Activated T-cell treated with anti-CD3 and anti-CD28 coated beads, Interleukin-2, amount 50 U/mL, for 4 hours (primary cell): ENCODE measurements around the gene MID1. TPM values are rescaled to one million over a fixed set of nuclear protein-coding genes. Genes with fewer than 3 reads are reported as not detected.

Experiments used
- ATAC-seq, 2 donors: fragments of 200-7000 bp; cut with Tn5 transposase; one replicate each; pipeline ENCODE4 v1.10.0; 2021
- DNase-seq: peaks from one replicate; pipeline ENCODE4 v3.0.0-alpha.2; 2020
- H3K27me3 Mint-ChIP-seq: one replicate; pipeline ENCODE4 v1.8.0; 2021; ENCODE audit warnings: low read depth, mixed read lengths
- H3K36me3 Mint-ChIP-seq: one replicate; pipeline ENCODE4 v1.8.0; 2022; ENCODE audit warnings: mixed read lengths; ENCODE audit not compliant: insufficient read depth
- H3K4me1 Mint-ChIP-seq: one replicate; pipeline ENCODE4 v1.8.0; 2021; ENCODE audit warnings: low read depth, mixed read lengths
- H3K4me3 Mint-ChIP-seq: one replicate; pipeline ENCODE4 v1.8.0; 2021; ENCODE audit warnings: mild to moderate bottlenecking, moderate library complexity, mixed read lengths
- H3K9me3 Mint-ChIP-seq: one replicate; pipeline ENCODE4 v1.8.0; 2021; ENCODE audit warnings: mixed read lengths
- total RNA-seq, 3 donors: library from RNA; stranded (reverse); gene quantifications; one replicate each; pipeline ENCODE4 v1.2.1, GENCODE V29; 2021

MID1 gene
- total RNA-seq, 3 donors from 2014 or later, result 0.16 to 0.25 (median 0.24) TPM

- no peak for ATAC-seq
- Mint-ChIP-seq H3K4me1 (no peaks in the 10 kb centered on the region), H3K27me3 (no peaks in the 10 kb centered on the region), H3K36me3 (no peaks in the 10 kb centered on the region), H3K9me3 (no peaks in the 10 kb centered on the region), H3K4me3 (no peak overlapping the region)
- DNase-seq, result no peak
Observed at GRCh38 chrX:10518073-10518472, 102.3 kb downstream of the MID1 start.

GRCh38 chrX:10516781-10517322 lies 103.5 kb downstream of the MID1 start:
- H3K4me1 Mint-ChIP-seq, result no peaks in the 10 kb centered on the region
- no peaks in the 10 kb centered on the region for H3K9me3 Mint-ChIP-seq
- no peak overlapping the region for H3K4me3 Mint-ChIP-seq
- ATAC-seq, result no peak
- no peaks in the 10 kb centered on the region for H3K27me3 Mint-ChIP-seq
- no peak for DNase-seq
- no peaks in the 10 kb centered on the region for H3K36me3 Mint-ChIP-seq

GRCh38 chrX:10514891-10515290 lies 105.5 kb downstream of the MID1 start:
- no peaks in the 10 kb centered on the region for H3K36me3 Mint-ChIP-seq
- DNase-seq, result no peak
- no peaks in the 10 kb centered on the region for H3K4me1 Mint-ChIP-seq
- H3K9me3 Mint-ChIP-seq, result no peaks in the 10 kb centered on the region
- no peak overlapping the region for H3K4me3 Mint-ChIP-seq
- ATAC-seq, result no peak
- H3K27me3 Mint-ChIP-seq, result no peaks in the 10 kb centered on the region

- Mint-ChIP-seq H3K27me3 (no peaks in the 10 kb centered on the region), H3K36me3 (no peaks in the 10 kb centered on the region), H3K9me3 (no peaks in the 10 kb centered on the region), H3K4me3 (no peak overlapping the region), H3K4me1 (no peaks in the 10 kb centered on the region)
- DNase-seq (no peak), ATAC-seq (no peak)
Observed at GRCh38 chrX:10513974-10514373, 106.4 kb downstream of the MID1 start.

GRCh38 chrX:10512741-10513140 lies 107.6 kb downstream of the MID1 start:
- Mint-ChIP-seq H3K36me3 (no peaks in the 10 kb centered on the region), H3K4me1 (no peaks in the 10 kb centered on the region)
- no peak for ATAC-seq

GRCh38 chrX:10512258-10512657 lies 108.1 kb downstream of the MID1 start:
- no peaks in the 10 kb centered on the region for H3K27me3 Mint-ChIP-seq
- DNase-seq, result no peak
- H3K9me3 Mint-ChIP-seq, result no peaks in the 10 kb centered on the region
- no peaks in the 10 kb centered on the region for H3K4me1 Mint-ChIP-seq
- no peak for ATAC-seq
- no peak overlapping the region for H3K4me3 Mint-ChIP-seq
- no peaks in the 10 kb centered on the region for H3K36me3 Mint-ChIP-seq

More at GRCh38 chrX:10512741-10513140, 107.6 kb downstream of the MID1 start:
- no peak overlapping the region for H3K4me3 Mint-ChIP-seq
- DNase-seq, result no peak
- no peaks in the 10 kb centered on the region for H3K27me3 Mint-ChIP-seq
- no peaks in the 10 kb centered on the region for H3K9me3 Mint-ChIP-seq

GRCh38 chrX:10509397-10509796 lies 111.0 kb downstream of the MID1 start:
- ATAC-seq (no peak), DNase-seq (no peak)
- H3K9me3 Mint-ChIP-seq, result no peaks in the 10 kb centered on the region
- H3K4me1 Mint-ChIP-seq, result no peaks in the 10 kb centered on the region
- no peaks in the 10 kb centered on the region for H3K36me3 Mint-ChIP-seq
- no peak overlapping the region for H3K4me3 Mint-ChIP-seq
- no peaks in the 10 kb centered on the region for H3K27me3 Mint-ChIP-seq

- no peak overlapping the region for H3K4me3 Mint-ChIP-seq
- DNase-seq, result no peak
- no peak for ATAC-seq
- no peaks in the 10 kb centered on the region for H3K36me3 Mint-ChIP-seq
- H3K4me1 Mint-ChIP-seq, result no peaks in the 10 kb centered on the region
- no peaks in the 10 kb centered on the region for H3K9me3 Mint-ChIP-seq
- H3K27me3 Mint-ChIP-seq, result no peaks in the 10 kb centered on the region
Observed at GRCh38 chrX:10508891-10509290, 111.5 kb downstream of the MID1 start.

- no peaks in the 10 kb centered on the region for H3K4me1 Mint-ChIP-seq
- no peak overlapping the region for H3K4me3 Mint-ChIP-seq
- H3K36me3 Mint-ChIP-seq, result no peaks in the 10 kb centered on the region
- H3K27me3 Mint-ChIP-seq, result no peaks in the 10 kb centered on the region
- DNase-seq, result no peak
- H3K9me3 Mint-ChIP-seq, result no peaks in the 10 kb centered on the region
- no peak for ATAC-seq
Observed at GRCh38 chrX:10507876-10508275, 112.5 kb downstream of the MID1 start.

- Mint-ChIP-seq H3K36me3 (no peaks in the 10 kb centered on the region), H3K27me3 (no peaks in the 10 kb centered on the region), H3K9me3 (no peaks in the 10 kb centered on the region), H3K4me1 (no peaks in the 10 kb centered on the region), H3K4me3 (no peak overlapping the region)
- ATAC-seq (no peak), DNase-seq (no peak)
Observed at GRCh38 chrX:10507181-10507580, 113.2 kb downstream of the MID1 start.

GRCh38 chrX:10506781-10507180 lies 113.6 kb downstream of the MID1 start:
- Mint-ChIP-seq H3K9me3 (no peaks in the 10 kb centered on the region), H3K4me3 (no peak overlapping the region), H3K36me3 (no peaks in the 10 kb centered on the region), H3K4me1 (no peaks in the 10 kb centered on the region), H3K27me3 (no peaks in the 10 kb centered on the region)
- ATAC-seq, result no peak
- no peak for DNase-seq

- DNase-seq (no peak), ATAC-seq (no peak)
- Mint-ChIP-seq H3K4me3 (no peak overlapping the region), H3K9me3 (no peaks in the 10 kb centered on the region), H3K27me3 (no peaks in the 10 kb centered on the region), H3K4me1 (no peaks in the 10 kb centered on the region), H3K36me3 (no peaks in the 10 kb centered on the region)
Observed at GRCh38 chrX:10505726-10506125, 114.7 kb downstream of the MID1 start.

GRCh38 chrX:10502961-10503360 lies 117.4 kb downstream of the MID1 start:
- Mint-ChIP-seq H3K36me3 (no peaks in the 10 kb centered on the region), H3K27me3 (no peaks in the 10 kb centered on the region), H3K4me3 (no peak overlapping the region), H3K9me3 (no peaks in the 10 kb centered on the region), H3K4me1 (no peaks in the 10 kb centered on the region)
- DNase-seq (no peak), ATAC-seq (no peak)

- Mint-ChIP-seq H3K4me1 (no peaks in the 10 kb centered on the region), H3K27me3 (no peaks in the 10 kb centered on the region), H3K9me3 (no peaks in the 10 kb centered on the region), H3K4me3 (no peak overlapping the region), H3K36me3 (no peaks in the 10 kb centered on the region)
- ATAC-seq, result no peak
- DNase-seq, result no peak
Observed at GRCh38 chrX:10501611-10502010, 118.8 kb downstream of the MID1 start.

- H3K9me3 Mint-ChIP-seq, result no peaks in the 10 kb centered on the region
- no peak for ATAC-seq
Observed at GRCh38 chrX:10496345-10496965, 123.9 kb downstream of the MID1 start.

More at GRCh38 chrX:10496345-10496965, 123.9 kb downstream of the MID1 start:
- no peaks in the 10 kb centered on the region for H3K27me3 Mint-ChIP-seq
- no peak overlapping the region for H3K4me3 Mint-ChIP-seq
- DNase-seq, result no peak
- no peaks in the 10 kb centered on the region for H3K4me1 Mint-ChIP-seq
- H3K36me3 Mint-ChIP-seq, result no peaks in the 10 kb centered on the region
